Heart right ventricle (tissue), 16 donors: ENCODE data around the gene ORM2. TPM values are rescaled to one million over a fixed set of nuclear protein-coding genes. Genes with fewer than 3 reads are reported as not detected.

ENCODE experiments used
- ATAC-seq, 8 donors: fragments of 200-7000 bp; cut with Tn5 transposase; one replicate each; pipeline ENCODE4 v1.9.1; 2020; ENCODE audit warnings: mild to moderate bottlenecking in 8 of 8, moderate library complexity in 8 of 8, moderate number of reproducible peaks in 1 of 8
- DNase-seq, 2 donors: peaks; one replicate each; pipeline ENCODE4 v3.0.0-alpha.2; 2020
- H3K27ac ChIP-seq, 10 donors: fragments of 200-600 bp; sonication (generic) in 2 of 10; one replicate each; pipeline versions ENCODE4 v1.5.0 to v1.8.0; 2020 to 2022; ENCODE audit warnings: mild to moderate bottlenecking in 3 of 10
- H3K27me3 ChIP-seq, 7 donors: fragments of 200-600 bp; one replicate each; pipeline ENCODE4 v1.8.0; 2021 to 2022; ENCODE audit warnings: mild to moderate bottlenecking in 2 of 7
- H3K36me3 ChIP-seq, 9 donors: fragments of 200-600 bp; sonication (generic) in 1 of 9; one replicate each; pipeline versions ENCODE4 v1.5.0 to v1.8.0; 2020 to 2022; ENCODE audit warnings: mild to moderate bottlenecking in 2 of 9
- H3K4me1 ChIP-seq, 9 donors: fragments of 200-600 bp; sonication (generic) in 1 of 9; one replicate each; pipeline versions ENCODE4 v1.5.0 to v1.8.0; 2020 to 2022; ENCODE audit warnings: mild to moderate bottlenecking in 4 of 9
- H3K4me3 ChIP-seq, 10 donors: fragments of 200-600 bp; sonication (generic) in 2 of 10; one replicate each; pipeline versions ENCODE4 v1.5.0 to v1.8.0; 2020 to 2022; ENCODE audit warnings: mild to moderate bottlenecking in 7 of 10, moderate library complexity in 2 of 10
- H3K9me3 ChIP-seq, 11 donors: fragments of 200-600 bp in 10 of 11; sonication (generic) in 2 of 11; one replicate each; pipeline versions ENCODE4 v1.5.0 to v1.8.0; 2013 to 2022; ENCODE audit warnings: mild to moderate bottlenecking in 2 of 11, control low read depth in 1 of 11, moderate library complexity in 1 of 11
- CTCF ChIP-seq, 9 donors: fragments of 200-600 bp; sonication (generic) in 2 of 9; IDR thresholded peaks; one replicate each; pipeline versions ENCODE4 v1.5.0 to v1.8.0; 2021 to 2022; ENCODE audit warnings: antibody characterized with exemption in 9 of 9, mild to moderate bottlenecking in 5 of 9, moderate library complexity in 1 of 9
- WGBS, 2 donors: extraction: QIAGEN DNeasy Blood & Tissue Kit; methylation state at CpG; one replicate each; pipeline ENCODE4 v1.1.7; 2013; ENCODE audit warnings: inconsistent platforms in 1 of 2; 5-methylcytosine and 5-hydroxymethylcytosine counted together
- intact Hi-C, 10 donors: fragments of 100-400 bp; cut with DNase I; formaldehyde crosslinking; loops; one replicate each; pipeline versions ENCODE4 v1.11.1 to v1.14.2; 2022
- polyA plus RNA-seq, 2 donors: library from polyadenylated mRNA; stranded (reverse); fragments of 200-250 nt; gene quantifications; one replicate each; pipeline ENCODE4 v1.2.3, GENCODE V29; 2013
- total RNA-seq, 10 donors: library from RNA; stranded (reverse); fragmentation: NEBNext Ultra II Directional in 3 of 10; extraction: Animal tissue kit (Norgen Biotek cat#: 25700) in 3 of 10; gene quantifications; one replicate each; pipeline versions ENCODE4 v1.2.1 to v1.2.4, GENCODE V29; 2021 to 2023
- donor health status: Arrhythmogenic right ventricular cardiomyopathy.
- donor health status: ischemic (EF 13 %, LVEDD 7.1; RV severe dilation, severe dysfunction).
- donor health status: healthy with polysubstance abuse.
- donor health status: DM: no; HTN: yes; CAD: no.
- donor health status: DM: no; HTN: no; CAD: no.
- donor health status: ischemic (EF 25% LVEDD 6.9; RV normal size, moderate dysfunction).
- donor health status: ischemic (EF 25% LVEDD 5.7; RV mildly dilated, moderate dysfunction).
- donor health status: healthy.
- donor health status: DM: yes; HTN: yes; CAD: no.
- donor health status: Ischemic cardiomyopathy.
- donor health status: ischemic (EF 35%, LVEDD 5.7; RV mildly dilated, moderate dysfunction).
- donor health status: nonischemic (EF 11% LVEDD 7.7; RV severe dilation, severe dysfunction).
- donor health status: DM: yes; HTN: yes; CAD: no.
- donor health status: PGD.
- donor health status: ischemic (EF 29% LVEDD 5.4; RV normal size, mild dysfunction).
- donor health status: nonischemic (EF 23%, LVEDD 6.1; RV moderate dilation, normal function).

Gene ORM2
- total and polyA plus RNA-seq, 12 donors = 0.44 TPM; not detected in 11

GRCh38 chr9:114285166-114285867 is 44.4 kb upstream of the ORM2 start:
- no peak for TF ChIP-seq CTCF (IDR thresholded peaks at IDR 0.05)
- ATAC-seq = no peak

GRCh38 chr9:114286146-114286679 is 43.5 kb upstream of the ORM2 start:
- ATAC-seq (no peak), DNase-seq (no peak)
- Histone ChIP-seq H3K27me3 (no peaks in the 10 kb centered on the region), H3K27ac (no peak overlapping the region), H3K4me3 (no peak overlapping the region), H3K36me3 (peaks cover 0 to 9% (median 0%) of the 10 kb centered on the region in 9 donors), H3K4me1 (peaks cover 0 to 8% (median under 1%) of the 10 kb centered on the region in 9 donors), H3K9me3 (no peaks in the 10 kb centered on the region)
- TF ChIP-seq CTCF (IDR thresholded peaks at IDR 0.05) = no peak
- WGBS, 2 donors = 86 to 87% methylated on average over 10 of the region's 10 CpGs
- intact Hi-C loops = loop anchor here in 3 of 10 donors (5.0 to 10.0 kb wide), 3 partner anchors 131 to 199 kb away; partner anchors contain the start of gene COL27A1 (in 1 of the 3)

More at GRCh38 chr9:114285166-114285867, 44.4 kb upstream of the ORM2 start:
- no peak for DNase-seq
- H3K4me3 ChIP-seq = no peak overlapping the region
- peaks cover 0 to 9% (median 0%) of the 10 kb centered on the region in 9 donors for H3K36me3 ChIP-seq
- intact Hi-C loops = loop anchor here in 3 of 10 donors (5.0 to 10.0 kb wide), 3 partner anchors 131 to 198 kb away; partner anchors contain the start of gene COL27A1 (in 1 of the 3)
- no peak overlapping the region for H3K27ac ChIP-seq
- H3K9me3 ChIP-seq = no peaks in the 10 kb centered on the region
- H3K27me3 ChIP-seq = no peaks in the 10 kb centered on the region
- peaks cover 0 to 16% (median 5%) of the 10 kb centered on the region in 9 donors for H3K4me1 ChIP-seq
- WGBS, 2 donors = 71 to 80% methylated on average over 20 of the region's 20 CpGs

- Histone ChIP-seq H3K4me3 (no peak overlapping the region), H3K27me3 (no peaks in the 10 kb centered on the region), H3K9me3 (no peaks in the 10 kb centered on the region), H3K36me3 (peaks cover 0 to 11% (median 0%) of the 10 kb centered on the region in 9 donors), H3K27ac (no peak overlapping the region), H3K4me1 (no peaks in the 10 kb centered on the region)
- TF ChIP-seq CTCF (IDR thresholded peaks at IDR 0.05) = no peak
- ATAC-seq = no peak
- intact Hi-C loops = loop anchor here in 3 of 10 donors (5.0 to 10.0 kb wide), 3 partner anchors 132 to 200 kb away; partner anchors contain the start of gene COL27A1 (in 1 of the 3)
- 78 to 84% methylated on average over 16 of the region's 16 CpGs for WGBS, 2 donors
- DNase-seq = no peak
Measured at GRCh38 chr9:114287001-114287762, 42.5 kb upstream of the ORM2 start.

GRCh38 chr9:114287763-114288192 is 41.9 kb upstream of the ORM2 start:
- ATAC-seq = no peak
- H3K4me3 ChIP-seq = no peak overlapping the region
- no peaks in the 10 kb centered on the region for H3K9me3 ChIP-seq
- no peak overlapping the region for H3K27ac ChIP-seq
- intact Hi-C loops = loop anchor here in 3 of 10 donors (5.0 to 10.0 kb wide), 3 partner anchors 133 to 200 kb away; partner anchors contain the start of gene COL27A1 (in 1 of the 3)
- H3K4me1 ChIP-seq = no peaks in the 10 kb centered on the region
- TF ChIP-seq CTCF (IDR thresholded peaks at IDR 0.05) = no peak
- DNase-seq = no peak
- 75 to 84% methylated on average over 15 of the region's 15 CpGs for WGBS, 2 donors
- H3K36me3 ChIP-seq = peaks cover 0 to 17% (median 0%) of the 10 kb centered on the region in 9 donors
- H3K27me3 ChIP-seq = no peaks in the 10 kb centered on the region
